ENCODE results near the gene SH3TC1. TPM values are rescaled to one million over a fixed set of nuclear protein-coding genes. Genes with fewer than 3 reads are reported as not detected.
A peak's percentile ranks its signal among the peaks of the same experiment; 100 is the strongest.

Gene SH3TC1
- total and polyA plus RNA-seq, 4 donors: 6.5 to 34.6 (median 25.8) TPM

GRCh38 chr4:8262637-8263322 is 63.7 kb downstream of the SH3TC1 start:
- no peak overlapping the region for H3K4me3 ChIP-seq (ENCODE audit: low read depth in 1 of 3, low read length in 3 of 3)
- no peak overlapping the region for H3K27ac ChIP-seq (ENCODE audit: low read depth in 1 of 2, low read length in 2 of 2)
- H3K36me3 ChIP-seq (ENCODE audit: control insufficient read depth in 4 of 4, insufficient read depth in 3 of 4, low read depth in 1 of 4, low read length in 3 of 4): no peaks in the 10 kb centered on the region
- no peaks in the 10 kb centered on the region for H3K27me3 ChIP-seq (ENCODE audit: control insufficient read depth in 4 of 4, insufficient read depth in 4 of 4, low read length in 3 of 4)
- no peak for DNase-seq (ENCODE audit: low spot score)
- no peak for TF ChIP-seq NR2F2 (IDR thresholded peaks at IDR 0.05)
- TF ChIP-seq RXRA (IDR thresholded peaks at IDR 0.05): no peak
- TF ChIP-seq FOXA2 (IDR thresholded peaks at IDR 0.05): no peak
- no peak for TF ChIP-seq MAX (IDR thresholded peaks at IDR 0.05)
- no peak for TF ChIP-seq FOXA1 (IDR thresholded peaks at IDR 0.05)
- TF ChIP-seq SP1 (IDR thresholded peaks at IDR 0.05): no peak
- TF ChIP-seq YY1 (IDR thresholded peaks at IDR 0.05): no peak
- no peak for TF ChIP-seq HNF4A (conservative IDR thresholded peaks at IDR 0.05)
- TF ChIP-seq REST (IDR thresholded peaks at IDR 0.05): no peak
- no peak for TF ChIP-seq GABPA (IDR thresholded peaks at IDR 0.05 in 1 of 2, conservative IDR thresholded peaks at IDR 0.05 in 1 of 2)
- no peak for TF ChIP-seq ATF3 (IDR thresholded peaks at IDR 0.05)
- TF ChIP-seq ZBTB33 (IDR thresholded peaks at IDR 0.05): no peak
- TF ChIP-seq RAD21 (IDR thresholded peaks at IDR 0.05): no peak
- TF ChIP-seq HNF4G (IDR thresholded peaks at IDR 0.05): no peak
- H3K9me3 ChIP-seq (ENCODE audit: control insufficient read depth in 4 of 4, low read length in 3 of 4): no peaks in the 10 kb centered on the region
- no peaks in the 10 kb centered on the region for H3K4me1 ChIP-seq (ENCODE audit: control insufficient read depth in 4 of 4, insufficient read depth in 4 of 4, low read length in 3 of 4)
- 64% methylated on average over 23 of the region's 23 CpGs for WGBS
- no peak overlapping the region for H3K9ac ChIP-seq (ENCODE audit: low read depth in 1 of 2, low read length in 2 of 2)

- Histone ChIP-seq H3K4me1 (ENCODE audit: control insufficient read depth in 4 of 4, insufficient read depth in 4 of 4, low read length in 3 of 4) (no peaks in the 10 kb centered on the region), H3K27ac (ENCODE audit: low read depth in 1 of 2, low read length in 2 of 2) (no peak overlapping the region), H3K9me3 (ENCODE audit: control insufficient read depth in 4 of 4, low read length in 3 of 4) (no peaks in the 10 kb centered on the region), H3K36me3 (ENCODE audit: control insufficient read depth in 4 of 4, insufficient read depth in 3 of 4, low read depth in 1 of 4, low read length in 3 of 4) (no peaks in the 10 kb centered on the region), H3K9ac (ENCODE audit: low read depth in 1 of 2, low read length in 2 of 2) (no peak overlapping the region), H3K4me3 (ENCODE audit: low read depth in 1 of 3, low read length in 3 of 3) (no peak overlapping the region), H3K27me3 (ENCODE audit: control insufficient read depth in 4 of 4, insufficient read depth in 4 of 4, low read length in 3 of 4) (peaks cover 0 to under 1% (median 0%) of the 10 kb centered on the region in 4 donors)
- 73% methylated on average over 10 of the region's 10 CpGs for WGBS
- TF ChIP-seq YY1 (IDR thresholded peaks at IDR 0.05): no peak
- no peak for TF ChIP-seq FOXA1 (IDR thresholded peaks at IDR 0.05)
- TF ChIP-seq JUND (IDR thresholded peaks at IDR 0.05): no peak
- TF ChIP-seq ZBTB33 (IDR thresholded peaks at IDR 0.05): no peak
- no peak for TF ChIP-seq HNF4G (IDR thresholded peaks at IDR 0.05)
- TF ChIP-seq FOXA2 (IDR thresholded peaks at IDR 0.05): no peak
- peak in 1 of 2 donors; percentile 1 for TF ChIP-seq RXRA (IDR thresholded peaks at IDR 0.05)
- TF ChIP-seq REST (IDR thresholded peaks at IDR 0.05): no peak
- TF ChIP-seq GABPA (IDR thresholded peaks at IDR 0.05 in 1 of 2, conservative IDR thresholded peaks at IDR 0.05 in 1 of 2): no peak
- no peak for DNase-seq (ENCODE audit: low spot score)
Measured at GRCh38 chr4:8263397-8263796, 64.3 kb downstream of the SH3TC1 start.
